H1 (cell line): ENCODE results near the gene SH3RF2. TPM values are rescaled to one million over a fixed set of nuclear protein-coding genes. Genes with fewer than 3 reads are reported as not detected.

ENCODE experiments used
- CTCF ChIA-PET: fragments of 300-600 bp; sonication (Branson Sonifier 250); formaldehyde crosslinking; loops from one replicate; lab custom pipeline; 2021; ENCODE audit not compliant: partially characterized antibody; lab: Charles Lee
- POLR2A ChIA-PET: fragments of 300-600 bp; sonication (Branson Sonifier 250); formaldehyde crosslinking; loops from one replicate; lab custom pipeline; 2021; ENCODE audit warnings: inconsistent platforms; ENCODE audit not compliant: partially characterized antibody; lab: Charles Lee
- DNase-seq, 2 experiments: peaks; one replicate each; pipeline versions ENCODE4 v3.0.0 to v3.0.0-alpha.2; 2010 to 2022; ENCODE audit warnings: low spot score in 2 of 2, low read depth in 1 of 2, mixed read lengths in 1 of 2
- FAIRE-seq: peaks from 2 replicates; lab custom pipeline; 2011; peaks lifted over from hg19 to GRCh38; lab: Jason Lieb, UNC
- H2AFZ ChIP-seq: 2 replicates; pipeline ENCODE4 v1.8.1; 2012; ENCODE audit warnings: low read length, inconsistent platforms
- H2AK5ac ChIP-seq: 2 replicates; pipeline ENCODE4 v1.6.1; 2013; ENCODE audit warnings: low read depth, low read length
- H2BK120ac ChIP-seq: replicated peaks from 2 replicates; pipeline ENCODE3; 2013; ENCODE audit warnings: low read depth, low read length, inconsistent platforms
- H2BK12ac ChIP-seq: 2 replicates; pipeline ENCODE4 v1.6.1; 2013; ENCODE audit warnings: low read depth, low read length
- H2BK15ac ChIP-seq: 2 replicates; pipeline ENCODE4 v1.6.1; 2013; ENCODE audit warnings: low read length
- H2BK20ac ChIP-seq: 2 replicates; pipeline ENCODE4 v1.6.1; 2013; ENCODE audit warnings: low read length
- H2BK5ac ChIP-seq: 2 replicates; pipeline ENCODE4 v1.6.1; 2013; ENCODE audit warnings: low read depth, low read length
- H3K14ac ChIP-seq: 2 replicates; pipeline ENCODE4 v1.6.1; 2013; ENCODE audit warnings: inconsistent platforms; ENCODE audit not compliant: insufficient read length
- H3K18ac ChIP-seq: 2 replicates; pipeline ENCODE4 v1.6.1; 2013; ENCODE audit warnings: low read length; ENCODE audit errors: extremely low read depth
- H3K23ac ChIP-seq: 2 replicates; pipeline ENCODE4 v1.6.1; 2013; ENCODE audit warnings: inconsistent platforms; ENCODE audit not compliant: insufficient read length
- H3K23me2 ChIP-seq: 2 replicates; pipeline ENCODE4 v1.6.1; 2013; ENCODE audit warnings: low read depth, low read length
- H3K27ac ChIP-seq: 2 replicates; pipeline ENCODE4 v1.6.1; 2011; ENCODE audit warnings: low read depth, low read length, inconsistent platforms
- H3K27me3 ChIP-seq, 4 experiments: replicated peaks in 1 of 4; 1 replicate in 1 of 4; 2 replicates in 3 of 4; pipeline versions ENCODE4 v1.6.1 to v1.8.1; 2011 to 2013; ENCODE audit warnings: low read length in 3 of 4, mild to moderate bottlenecking in 3 of 4, inconsistent platforms in 2 of 4, mixed read lengths in 2 of 4, moderate library complexity in 1 of 4; ENCODE audit not compliant: control insufficient read depth in 3 of 4, insufficient read depth in 3 of 4; ENCODE audit errors: extremely low read depth in 1 of 4
- H3K36me3 ChIP-seq, 4 experiments: 2 replicates each; pipeline versions ENCODE4 v1.6.1 to v1.8.1; 2011 to 2013; ENCODE audit warnings: mild to moderate bottlenecking in 4 of 4, low read length in 3 of 4, moderate library complexity in 2 of 4, control low read depth in 1 of 4, inconsistent platforms in 1 of 4; ENCODE audit not compliant: insufficient read depth in 4 of 4, control insufficient read depth in 2 of 4
- H3K4ac ChIP-seq: replicated peaks from 2 replicates; pipeline ENCODE3; 2013; ENCODE audit warnings: low read length, low read depth, mixed read lengths, inconsistent platforms; ENCODE audit not compliant: insufficient read length
- H3K4me1 ChIP-seq, 4 experiments: replicated peaks in 1 of 4; 1 replicate in 1 of 4; 2 replicates in 3 of 4; pipeline versions ENCODE4 v1.6.1 to v1.8.1; 2011 to 2013; ENCODE audit warnings: low read length in 3 of 4, inconsistent platforms in 2 of 4, mixed read lengths in 1 of 4; ENCODE audit not compliant: insufficient read depth in 4 of 4, control insufficient read depth in 3 of 4
- H3K4me2 ChIP-seq, 2 experiments: 2 replicates each; pipeline versions ENCODE4 v1.6.1 to v1.8.1; 2011 to 2013; ENCODE audit warnings: low read depth in 2 of 2, low read length in 2 of 2, control low read depth in 1 of 2, inconsistent platforms in 1 of 2, mild to moderate bottlenecking in 1 of 2; ENCODE audit not compliant: insufficient read depth in 1 of 2
- H3K4me3 ChIP-seq, 4 experiments: fragments of 200-600, 300-600 bp in 1 of 4; sonication (generic), shearing (Covaris generic), sonication (Bioruptor Twin) in 1 of 4; 2 replicates each; pipeline versions ENCODE4 v1.5.1 to v1.8.1; 2011 to 2016; ENCODE audit warnings: low read length in 4 of 4, low read depth in 3 of 4, control low read depth in 2 of 4, inconsistent platforms in 2 of 4, mild to moderate bottlenecking in 2 of 4, mixed read lengths in 1 of 4, moderate library complexity in 1 of 4; ENCODE audit not compliant: insufficient read depth in 2 of 4; ENCODE audit errors: extremely low read depth in 1 of 4
- H3K56ac ChIP-seq: replicated peaks from 2 replicates; pipeline ENCODE3; 2013; ENCODE audit warnings: low read depth, mild to moderate bottlenecking, mixed read lengths, low read length, inconsistent platforms; ENCODE audit not compliant: insufficient read length
- H3K79me1 ChIP-seq: 2 replicates; pipeline ENCODE4 v1.6.1; 2013; ENCODE audit warnings: low read depth, low read length, control low read depth
- H3K79me2 ChIP-seq, 2 experiments: 2 replicates each; pipeline versions ENCODE4 v1.6.1 to v1.8.1; 2012 to 2013; ENCODE audit warnings: low read length in 2 of 2, mild to moderate bottlenecking in 2 of 2, inconsistent platforms in 1 of 2; ENCODE audit not compliant: insufficient read depth in 2 of 2, control insufficient read depth in 1 of 2
- H3K9ac ChIP-seq, 4 experiments: replicated peaks in 1 of 4; 1 replicate in 1 of 4; 2 replicates in 3 of 4; pipeline versions ENCODE4 v1.6.1 to v1.8.1; 2011 to 2013; ENCODE audit warnings: low read depth in 3 of 4, low read length in 3 of 4, control low read depth in 2 of 4, mild to moderate bottlenecking in 2 of 4, moderate library complexity in 2 of 4, inconsistent platforms in 1 of 4; ENCODE audit errors: extremely low read depth in 1 of 4
- H3K9me3 ChIP-seq, 2 experiments: 2 replicates each; pipeline versions ENCODE4 v1.6.1 to v1.8.1; 2012 to 2013; ENCODE audit warnings: mild to moderate bottlenecking in 2 of 2, moderate library complexity in 2 of 2, control low read depth in 1 of 2, inconsistent platforms in 1 of 2, low read depth in 1 of 2, low read length in 1 of 2, mixed read lengths in 1 of 2; ENCODE audit not compliant: insufficient read depth in 2 of 2
- H4K20me1 ChIP-seq, 2 experiments: replicated peaks in 1 of 2; 2 replicates each; pipeline versions ENCODE3 to v1.8.1; 2011 to 2013; ENCODE audit warnings: inconsistent platforms in 2 of 2, low read length in 2 of 2, mild to moderate bottlenecking in 1 of 2; ENCODE audit not compliant: insufficient read depth in 2 of 2, control insufficient read depth in 1 of 2
- H4K5ac ChIP-seq: 2 replicates; pipeline ENCODE4 v1.6.1; 2013; ENCODE audit warnings: low read length, low read depth, mixed read lengths, inconsistent platforms; ENCODE audit not compliant: insufficient read length
- H4K8ac ChIP-seq: 2 replicates; pipeline ENCODE4 v1.8.0; 2013; ENCODE audit warnings: mild to moderate bottlenecking, moderate library complexity, low read length, inconsistent platforms; ENCODE audit not compliant: insufficient read depth; ENCODE audit errors: extremely low read depth
- H4K91ac ChIP-seq: replicated peaks from 2 replicates; pipeline ENCODE3; 2013; ENCODE audit warnings: low read length, mixed read lengths, inconsistent platforms; ENCODE audit not compliant: insufficient read length
- ATF2 ChIP-seq: IDR thresholded peaks from 2 replicates; pipeline ENCODE4 v1.6.1; 2012; ENCODE audit warnings: low read length, inconsistent platforms
- CBX5 ChIP-seq: fragments of 300-800, 300-1000 bp; sonication (generic); IDR thresholded peaks from 2 replicates; pipeline ENCODE4 v1.7.1; 2016; ENCODE audit warnings: antibody characterized with exemption, low read length, low read depth
- HDAC2 ChIP-seq, 2 experiments: fragments of 300-600 bp in 1 of 2; sonication (generic) in 1 of 2; IDR thresholded peaks; 2 replicates each; pipeline ENCODE4 v1.6.1; 2011 to 2012; ENCODE audit warnings: low read depth in 2 of 2, low read length in 2 of 2, mild to moderate bottlenecking in 2 of 2, moderate library complexity in 2 of 2, borderline replicate concordance in 1 of 2, inconsistent platforms in 1 of 2
- RBBP5 ChIP-seq: IDR thresholded peaks from 2 replicates; pipeline ENCODE4 v1.7.1; 2012; ENCODE audit warnings: low read depth, mild to moderate bottlenecking, inconsistent platforms, low read length, moderate library complexity, borderline replicate concordance
- WGBS, 2 experiments: shearing (Covaris generic) in 1 of 2; methylation state at CpG; one replicate each; pipeline versions ENCODE4 v1.1.6 to v1.1.7; 2013 to 2015; ENCODE audit warnings: low lambda C conversion rate in 2 of 2, mixed read lengths in 2 of 2, inconsistent platforms in 1 of 2, low coverage in 1 of 2, missing lambda C conversion rate in 1 of 2; ENCODE audit not compliant: insufficient replicate concordance in 2 of 2, insufficient coverage in 1 of 2, insufficient read length in 1 of 2; ENCODE audit errors: extremely low coverage in 1 of 2, missing lambda C conversion rate in 1 of 2; 5-methylcytosine and 5-hydroxymethylcytosine counted together
- polyA plus RNA-seq, 7 experiments: library from polyadenylated mRNA; depleted of rRNA in 3 of 7; stranded (reverse) in 5 of 7; unstranded in 2 of 7; fragments of >200 nt in 5 of 7; fragments of 200-250 nt in 2 of 7; gene quantifications; 1 replicate in 5 of 7; 2 replicates in 1 of 7; 4 replicates in 1 of 7; pipeline versions ENCODE4 v1.2.1 to v1.2.3, GENCODE V29; 2011 to 2013; ENCODE audit warnings: missing spikeins in 2 of 7, mixed read lengths in 2 of 7
- total RNA-seq: library from RNA; stranded (reverse); fragmentation: NEBNext Ultra II Directional; extraction: Animal tissue kit (Norgen Biotek cat#: 25700); gene quantifications from 2 replicates; pipeline ENCODE4 v1.2.1, GENCODE V29; 2021

SH3RF2 gene
- total and polyA plus RNA-seq, 2 of the 8 experiments (the other 6 are each of a cell fraction or from before 2014, with no cell fraction given) = 0.80 to 0.95 TPM

DNA sequence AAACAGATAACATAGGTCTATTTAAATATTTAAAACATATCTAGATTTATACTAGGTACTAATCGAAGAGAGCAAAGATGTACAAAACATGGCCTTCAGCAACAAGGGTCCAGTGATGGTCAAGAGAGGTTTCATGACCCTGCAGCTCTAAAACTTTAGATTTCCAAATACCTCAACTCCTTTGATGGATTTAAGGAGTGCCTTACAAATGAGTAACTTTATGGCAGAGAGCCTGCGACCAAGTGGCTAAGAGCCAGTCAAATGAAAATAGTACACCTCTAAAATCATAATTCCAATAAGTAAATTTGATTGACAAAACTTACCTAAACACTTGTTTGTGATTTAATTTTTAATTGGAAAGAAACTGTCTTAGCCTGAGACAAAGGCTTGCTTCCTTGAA lies 4.7 kb upstream of the SH3RF2 start:
- Histone ChIP-seq H3K56ac (no peak overlapping the region), H3K4me2 (no peak overlapping the region), H3K9ac (no peak overlapping the region), H3K18ac (no peak overlapping the region), H4K20me1 (no peaks in the 10 kb centered on the region), H3K4ac (no peak overlapping the region), H4K91ac (no peak overlapping the region), H3K79me1 (no peaks in the 10 kb centered on the region), H3K27me3 (no peaks in the 10 kb centered on the region), H3K23ac (no peak overlapping the region), H3K23me2 (peaks cover 2% of the 10 kb centered on the region; the same call in 1 of the 2 replicates), H3K4me3 (no peak overlapping the region), H3K4me1 (peaks cover 1 to 5% (median 3%) of the 10 kb centered on the region in 4 experiments; a peak in 5 of 7 replicates), H2AFZ (no peak overlapping the region), H2BK5ac (no peak overlapping the region), H2AK5ac (no peak overlapping the region), H4K8ac (no peak overlapping the region), H3K9me3 (no peaks in the 10 kb centered on the region), H4K5ac (no peak overlapping the region), H2BK15ac (no peak overlapping the region), H2BK20ac (no peak overlapping the region), H2BK12ac (no peak overlapping the region), H3K27ac (no peak overlapping the region), H3K79me2 (no peaks in the 10 kb centered on the region), H2BK120ac (no peak overlapping the region), H3K36me3 (no peaks in the 10 kb centered on the region), H3K14ac (no peak overlapping the region)
- FAIRE-seq = no peak
- CTCF ChIA-PET = interaction anchor here (1.0 to 1.9 kb wide), 4 partner anchors 12 to 109 kb away, joined by 3 to 6 read pairs (median 4); no protein-coding TSS in a partner anchor
- no peak for TF ChIP-seq ATF2
- TF ChIP-seq CBX5 = no peak
- TF ChIP-seq HDAC2 (IDR thresholded peaks at IDR 0.05; ENCODE audit: borderline replicate concordance in 1 of 2, low read depth in 2 of 2, low read length in 2 of 2) = no peak
- TF ChIP-seq RBBP5 = no peak
- POLR2A ChIA-PET = no interaction called here
- WGBS, 2 experiments = 98% methylated on average over 2 of the region's 2 CpGs; no CpG with 5 or more reads in 1 of the 2 experiments
- DNase-seq = no peak
